Measurements from ENCODE around the gene ISCA2.

- TF ChIP-seq SP1 (IDR thresholded peaks at IDR 0.05): no peak
- TF ChIP-seq HDGF (IDR thresholded peaks at IDR 0.05; ENCODE audit: borderline replicate concordance): no peak
- no peak for TF ChIP-seq ARNT (IDR thresholded peaks at IDR 0.05)
- TF ChIP-seq PKNOX1 (IDR thresholded peaks at IDR 0.05): no peak
- TF ChIP-seq FOXM1 (IDR thresholded peaks at IDR 0.05; ENCODE audit: borderline replicate concordance): no peak
- no peak for TF ChIP-seq BHLHE40 (IDR thresholded peaks at IDR 0.05; ENCODE audit: borderline replicate concordance)
- TF ChIP-seq FOXK2 (IDR thresholded peaks at IDR 0.05): no peak
- no peak for TF ChIP-seq TARDBP (IDR thresholded peaks at IDR 0.05)
- no peak for TF ChIP-seq L3MBTL2 (conservative IDR thresholded peaks at IDR 0.05)
- TF ChIP-seq SUZ12 (IDR thresholded peaks at IDR 0.05): no peak
These were observed 18.6 kb downstream of the ISCA2 start for GRCh38 chr14:74511966-74512830.

All from HEK293T (cell line).